HL-60/S4 treated with phorbol 12-myristate 13-acetate at 8.2 ng/mL for 4 days and 3 days (cell line): ENCODE results near the gene RAD17.
"Not testable (repeated sequence)": the region's sequence is repeated elsewhere in the genome, so short reads cannot be mapped to it uniquely, and the experiment has no call there.

Experiments
- in situ Hi-C: fragments of 300-500 bp; cut with MboI; formaldehyde crosslinking; loops from 2 replicates; pipeline ENCODE4 v1.15.0; 2022; ENCODE audit warnings: low sequenced_read_pairs

RAD17 gene, protein sequence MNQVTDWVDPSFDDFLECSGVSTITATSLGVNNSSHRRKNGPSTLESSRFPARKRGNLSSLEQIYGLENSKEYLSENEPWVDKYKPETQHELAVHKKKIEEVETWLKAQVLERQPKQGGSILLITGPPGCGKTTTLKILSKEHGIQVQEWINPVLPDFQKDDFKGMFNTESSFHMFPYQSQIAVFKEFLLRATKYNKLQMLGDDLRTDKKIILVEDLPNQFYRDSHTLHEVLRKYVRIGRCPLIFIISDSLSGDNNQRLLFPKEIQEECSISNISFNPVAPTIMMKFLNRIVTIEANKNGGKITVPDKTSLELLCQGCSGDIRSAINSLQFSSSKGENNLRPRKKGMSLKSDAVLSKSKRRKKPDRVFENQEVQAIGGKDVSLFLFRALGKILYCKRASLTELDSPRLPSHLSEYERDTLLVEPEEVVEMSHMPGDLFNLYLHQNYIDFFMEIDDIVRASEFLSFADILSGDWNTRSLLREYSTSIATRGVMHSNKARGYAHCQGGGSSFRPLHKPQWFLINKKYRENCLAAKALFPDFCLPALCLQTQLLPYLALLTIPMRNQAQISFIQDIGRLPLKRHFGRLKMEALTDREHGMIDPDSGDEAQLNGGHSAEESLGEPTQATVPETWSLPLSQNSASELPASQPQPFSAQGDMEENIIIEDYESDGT

GRCh38 chr5:69369340-69370121 is at the start of gene RAD17, which contains the start of the genes AK6 and TAF9:
Gene RAD17, plus strand, starts transcription at chr5:69369818. Its CDS starts 2,391 bp downstream, at chr5:69372209.
Gene AK6, minus strand, starts transcription at chr5:69369520. Its CDS starts 30 bp downstream, at chr5:69369490.
Gene TAF9, minus strand, starts transcription at chr5:69369520. Its CDS starts 3,783 bp downstream, at chr5:69365737.
- in situ Hi-C loops, result no loop called here

- in situ Hi-C loops, result no loop called here
Observed at GRCh38 chr5:69326365-69326764, 43.3 kb upstream of the RAD17 start.

- in situ Hi-C loops, result no loop called here
Observed at GRCh38 chr5:69329905-69330489, 39.6 kb upstream of the RAD17 start.

- in situ Hi-C loops, result no loop called here
Observed at GRCh38 chr5:69331528-69332445, 37.8 kb upstream of the RAD17 start.

- in situ Hi-C loops, result not testable (repeated sequence)
Observed at GRCh38 chr5:69333668-69334315, 35.8 kb upstream of the RAD17 start.

DNA sequence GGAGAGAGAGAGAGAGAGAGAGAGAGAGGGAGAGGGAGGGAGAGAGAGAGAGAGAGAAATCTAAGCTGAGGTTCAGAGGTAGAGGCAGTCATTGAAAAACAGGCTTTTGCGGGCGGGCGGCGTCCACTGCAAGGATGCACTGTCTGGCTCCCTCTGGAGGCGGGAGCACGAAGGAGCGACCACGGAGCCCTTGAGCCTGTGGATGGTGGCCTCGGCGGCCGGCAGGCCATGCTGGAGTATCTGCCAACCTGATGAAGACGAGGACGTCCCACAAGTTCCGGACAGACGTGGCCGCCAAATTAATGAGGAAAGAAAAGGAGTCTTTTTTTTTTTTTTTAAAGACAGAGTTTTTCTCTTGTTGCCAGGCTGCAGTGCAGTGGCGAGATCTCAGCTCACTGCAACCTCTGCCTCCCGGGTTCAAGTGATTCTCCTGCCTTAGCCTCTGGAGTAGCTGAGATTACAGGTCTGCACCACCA is 34.8 kb upstream of the RAD17 start:
- in situ Hi-C loops, result no loop called here

GRCh38 chr5:69335341-69335935 is 34.2 kb upstream of the RAD17 start:
- in situ Hi-C loops, result no loop called here

- in situ Hi-C loops, result no loop called here
Observed at GRCh38 chr5:69341520-69342161, 28.0 kb upstream of the RAD17 start.

GRCh38 chr5:69343083-69343482 is 26.5 kb upstream of the RAD17 start:
- in situ Hi-C loops, result no loop called here

GRCh38 chr5:69350664-69351063 is 19.0 kb upstream of the RAD17 start:
- in situ Hi-C loops, result no loop called here

- in situ Hi-C loops, result no loop called here
Observed at GRCh38 chr5:69359699-69360098, 9.9 kb upstream of the RAD17 start.

- in situ Hi-C loops, result no loop called here
Observed at GRCh38 chr5:69360442-69360841, 9.2 kb upstream of the RAD17 start.

DNA sequence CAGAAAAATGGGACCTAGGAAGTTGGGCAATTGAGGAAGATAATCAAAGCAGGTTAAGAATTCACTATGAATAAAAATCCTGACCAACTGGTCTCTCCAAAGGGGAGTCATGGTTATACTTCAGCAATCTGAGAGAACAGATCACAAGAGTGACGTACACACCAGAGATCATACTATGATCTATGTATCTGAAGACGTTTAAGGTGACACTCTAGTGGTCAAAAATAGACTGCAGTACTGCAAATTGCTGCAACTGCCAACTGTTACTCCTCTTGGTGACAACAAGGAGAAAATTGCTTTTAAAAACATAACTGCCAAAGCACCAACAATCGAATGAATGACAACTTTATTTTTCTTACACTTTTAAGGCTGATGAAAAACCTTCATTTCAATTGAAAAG is 5.2 kb upstream of the RAD17 start:
- in situ Hi-C loops, result no loop called here

GRCh38 chr5:69364850-69365249 is 4.8 kb upstream of the RAD17 start:
- in situ Hi-C loops, result no loop called here

DNA sequence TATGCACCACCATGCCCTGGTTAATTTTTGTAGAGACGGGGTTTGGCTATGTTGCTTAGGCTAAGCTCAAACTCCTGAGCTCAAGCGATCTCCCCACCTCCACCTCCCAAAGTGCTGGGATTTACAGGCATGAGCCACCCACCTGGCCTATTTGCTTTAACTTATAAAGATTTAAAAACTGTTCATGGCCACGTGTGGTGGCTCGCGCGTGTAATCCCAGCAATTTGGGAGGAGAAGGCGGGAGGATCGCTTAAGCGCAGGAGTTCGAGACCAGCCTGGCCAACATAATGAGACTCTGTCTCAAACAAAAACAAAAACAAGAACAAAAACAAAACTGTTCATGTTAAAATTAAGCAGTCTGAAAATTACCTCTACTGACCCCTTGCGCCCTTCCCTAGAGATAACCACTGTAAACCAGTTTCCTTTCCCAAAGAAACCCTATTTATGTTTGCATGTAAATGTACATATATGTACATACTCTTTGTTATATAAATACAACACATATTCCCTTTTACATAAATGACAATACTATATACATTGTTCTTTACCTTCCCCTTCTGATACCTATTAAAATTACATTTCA is 1.8 kb upstream of the RAD17 start:
- in situ Hi-C loops, result no loop called here

- in situ Hi-C loops, result no loop called here
Observed at GRCh38 chr5:69368458-69369339, 919 bp upstream of the RAD17 start.

DNA sequence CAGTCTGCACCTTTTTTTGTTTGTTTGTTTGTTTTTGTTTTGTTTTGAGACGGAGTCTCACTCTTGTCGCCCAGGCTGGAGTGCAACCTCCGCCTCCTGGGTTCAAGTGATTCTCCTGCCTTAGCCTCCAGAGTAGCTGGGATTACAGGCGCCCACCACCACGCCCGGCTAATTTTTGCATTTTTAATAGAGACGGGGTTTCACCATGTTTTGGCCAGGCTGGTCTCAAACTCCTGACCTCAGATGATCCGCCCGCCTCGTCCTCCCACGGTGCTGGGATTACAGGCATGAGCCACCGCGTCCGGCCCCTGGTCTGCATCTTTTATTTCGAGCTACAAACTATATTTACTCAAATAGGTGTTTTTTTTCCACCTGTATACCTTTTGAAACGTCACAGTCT is 717 bp downstream of the RAD17 start:
- in situ Hi-C loops, result not testable (repeated sequence)
